Prostate gland (tissue), 2 donors: ENCODE results near the gene PRPSAP1. TPM values are rescaled to one million over a fixed set of nuclear protein-coding genes. Genes with fewer than 3 reads are reported as not detected.

ENCODE experiments used
- DNase-seq: peaks from one replicate; pipeline ENCODE4 v3.0.0-alpha.2; 2019; ENCODE audit warnings: low spot score
- H3K27ac ChIP-seq, 2 donors: fragments of 200-600 bp; sonication (generic); 2 replicates each; pipeline ENCODE4 v1.5.1; 2017 to 2019
- H3K27me3 ChIP-seq: fragments of 200-600 bp; sonication (generic); replicated peaks from 2 replicates; pipeline ENCODE4 v1.5.1; 2019; ENCODE audit not compliant: insufficient read depth
- H3K36me3 ChIP-seq, 2 donors: fragments of 200-600 bp; sonication (generic); 1 replicate in 1 of 2; 2 replicates in 1 of 2; pipeline versions ENCODE4 v1.5.1 to v1.8.1; 2017 to 2019
- H3K4me1 ChIP-seq: fragments of 200-600 bp; sonication (generic); replicated peaks from 2 replicates; pipeline ENCODE4 v1.5.1; 2019
- H3K4me3 ChIP-seq, 2 donors: fragments of 200-600 bp; sonication (generic); 2 replicates each; pipeline ENCODE4 v1.5.1; 2017 to 2019
- H3K9me3 ChIP-seq: fragments of 200-600 bp; sonication (generic); 2 replicates; pipeline ENCODE4 v1.5.1; 2017
- CTCF ChIP-seq, 4 experiments: fragments of 200-600 bp in 2 of 4; fragments of 450-650 bp in 2 of 4; sonication (generic) in 2 of 4; IDR thresholded peaks; 1 replicate in 3 of 4; 2 replicates in 1 of 4; pipeline ENCODE4 v1.5.1; 2016 to 2019; ENCODE audit warnings: antibody characterized with exemption in 4 of 4, mild to moderate bottlenecking in 2 of 4, moderate library complexity in 2 of 4
- POLR2A ChIP-seq: fragments of 450-650 bp; IDR thresholded peaks from one replicate; pipeline ENCODE4 v1.6.1; 2016; ENCODE audit warnings: antibody characterized with exemption, mild to moderate bottlenecking
- POLR2AphosphoS5 ChIP-seq: sonication (generic); formaldehyde crosslinking; IDR thresholded peaks from one replicate; pipeline ENCODE4 v1.6.1; 2017; ENCODE audit warnings: antibody characterized with exemption
- WGBS: methylation state at CpG from one replicate; pipeline ENCODE4 v1.1.5; 2018; 5-methylcytosine and 5-hydroxymethylcytosine counted together
- intact Hi-C: fragments of 100-400 bp; cut with DNase I; formaldehyde crosslinking; loops from one replicate; pipeline ENCODE4 v1.14.2; 2022
- total RNA-seq, 2 donors: library from RNA; depleted of rRNA; stranded (reverse); fragments of >200 nt; gene quantifications; one replicate each; pipeline ENCODE4 v1.1.0, GENCODE V29; 2016

Gene PRPSAP1
- total RNA-seq, 2 donors from 2014 or later: 51.5 to 115 TPM

DNA sequence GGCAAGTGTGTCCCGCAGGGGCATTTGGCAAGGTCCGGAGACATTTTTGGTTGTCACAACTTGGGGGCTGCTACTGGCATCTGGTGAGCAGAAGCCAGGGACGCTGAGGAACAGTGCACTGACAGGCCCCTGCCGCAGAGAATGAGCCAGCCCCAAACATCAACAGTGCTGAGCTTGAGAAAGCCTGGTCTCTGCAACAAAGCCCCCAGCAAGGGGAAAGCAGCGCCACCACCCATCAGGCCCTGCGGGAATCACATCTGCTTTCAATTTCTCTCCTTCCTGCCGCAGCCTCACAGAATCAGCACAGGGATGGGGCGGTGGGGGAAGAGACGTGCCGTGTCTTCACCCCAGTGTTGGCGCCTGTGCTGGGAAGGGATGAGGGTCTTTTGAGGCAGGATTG, 14.8 kb upstream of the PRPSAP1 start:
- no peak for TF ChIP-seq CTCF (IDR thresholded peaks at IDR 0.05)
- TF ChIP-seq POLR2AphosphoS5: no peak
- TF ChIP-seq POLR2A: no peak
- no peaks in the 10 kb centered on the region for H3K27me3 ChIP-seq
- 92% methylated on average over 11 of the region's 11 CpGs for WGBS
- H3K27ac ChIP-seq: no peak overlapping the region
- no peak overlapping the region for H3K4me3 ChIP-seq
- H3K36me3 ChIP-seq: no peaks in the 10 kb centered on the region
- H3K4me1 ChIP-seq: no peaks in the 10 kb centered on the region
- H3K9me3 ChIP-seq: no peaks in the 10 kb centered on the region
- intact Hi-C loops: no loop called here
- no peak for DNase-seq

GRCh38 chr17:76367642-76368041, 13.9 kb upstream of the PRPSAP1 start:
- Histone ChIP-seq H3K36me3 (no peaks in the 10 kb centered on the region), H3K4me3 (no peak overlapping the region), H3K9me3 (no peaks in the 10 kb centered on the region), H3K4me1 (no peaks in the 10 kb centered on the region), H3K27me3 (no peaks in the 10 kb centered on the region), H3K27ac (no peak overlapping the region)
- WGBS: 65% methylated on average over 6 of the region's 6 CpGs
- DNase-seq: no peak
- TF ChIP-seq POLR2AphosphoS5 (no peak), POLR2A (no peak), CTCF (IDR thresholded peaks at IDR 0.05) (no peak)
- intact Hi-C loops: no loop called here

- TF ChIP-seq CTCF (IDR thresholded peaks at IDR 0.05): no peak
- TF ChIP-seq POLR2A: no peak
- TF ChIP-seq POLR2AphosphoS5: no peak
- Histone ChIP-seq H3K27ac (no peak overlapping the region), H3K36me3 (no peaks in the 10 kb centered on the region), H3K4me1 (peaks cover 4% of the 10 kb centered on the region), H3K9me3 (no peaks in the 10 kb centered on the region), H3K27me3 (no peaks in the 10 kb centered on the region), H3K4me3 (no peak overlapping the region)
- no peak for DNase-seq
- intact Hi-C loops: no loop called here
- 95% methylated on average over 3 of the region's 3 CpGs for WGBS
These were observed 12.5 kb upstream of the PRPSAP1 start for GRCh38 chr17:76366247-76366646.

DNA sequence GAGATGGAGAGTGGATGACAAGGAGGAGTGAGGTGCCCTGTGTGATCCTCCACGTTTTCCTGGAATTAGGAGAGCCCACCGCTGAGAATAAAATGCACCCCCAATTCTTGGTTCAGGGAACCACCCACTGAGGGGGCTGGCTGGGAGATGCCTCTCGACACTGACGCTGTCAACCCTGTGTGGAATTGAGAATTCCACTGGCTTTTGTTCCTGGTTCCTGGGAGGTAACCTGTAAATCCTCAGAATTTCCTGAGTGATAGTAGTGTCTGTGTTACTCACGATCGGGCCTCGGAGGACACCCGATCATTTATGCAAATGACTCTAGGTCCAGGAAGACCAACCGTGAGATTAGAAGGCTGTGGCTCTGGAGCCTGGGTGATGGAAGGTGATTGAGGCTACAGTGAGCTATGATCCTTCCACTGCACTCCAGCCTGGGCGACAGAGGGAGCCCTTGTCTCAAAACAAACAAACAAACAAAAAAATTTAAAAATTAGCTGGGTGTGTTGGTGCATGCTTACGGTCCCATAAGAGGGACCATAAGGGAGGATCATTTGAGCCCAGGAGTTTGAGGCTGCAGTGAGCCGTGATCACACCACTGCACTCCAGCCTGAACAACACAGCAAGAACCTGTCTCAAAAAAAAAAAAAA, 11.7 kb upstream of the PRPSAP1 start:
- H3K4me1 ChIP-seq: peaks cover 4% of the 10 kb centered on the region
- no peak overlapping the region for H3K27ac ChIP-seq
- TF ChIP-seq POLR2AphosphoS5 (no peak), CTCF (IDR thresholded peaks at IDR 0.05) (no peak), POLR2A (no peak)
- WGBS: 70% methylated on average over 12 of the region's 12 CpGs
- DNase-seq: no peak
- H3K9me3 ChIP-seq: no peaks in the 10 kb centered on the region
- intact Hi-C loops: no loop called here
- H3K36me3 ChIP-seq: no peaks in the 10 kb centered on the region
- no peaks in the 10 kb centered on the region for H3K27me3 ChIP-seq
- H3K4me3 ChIP-seq: no peak overlapping the region

DNA sequence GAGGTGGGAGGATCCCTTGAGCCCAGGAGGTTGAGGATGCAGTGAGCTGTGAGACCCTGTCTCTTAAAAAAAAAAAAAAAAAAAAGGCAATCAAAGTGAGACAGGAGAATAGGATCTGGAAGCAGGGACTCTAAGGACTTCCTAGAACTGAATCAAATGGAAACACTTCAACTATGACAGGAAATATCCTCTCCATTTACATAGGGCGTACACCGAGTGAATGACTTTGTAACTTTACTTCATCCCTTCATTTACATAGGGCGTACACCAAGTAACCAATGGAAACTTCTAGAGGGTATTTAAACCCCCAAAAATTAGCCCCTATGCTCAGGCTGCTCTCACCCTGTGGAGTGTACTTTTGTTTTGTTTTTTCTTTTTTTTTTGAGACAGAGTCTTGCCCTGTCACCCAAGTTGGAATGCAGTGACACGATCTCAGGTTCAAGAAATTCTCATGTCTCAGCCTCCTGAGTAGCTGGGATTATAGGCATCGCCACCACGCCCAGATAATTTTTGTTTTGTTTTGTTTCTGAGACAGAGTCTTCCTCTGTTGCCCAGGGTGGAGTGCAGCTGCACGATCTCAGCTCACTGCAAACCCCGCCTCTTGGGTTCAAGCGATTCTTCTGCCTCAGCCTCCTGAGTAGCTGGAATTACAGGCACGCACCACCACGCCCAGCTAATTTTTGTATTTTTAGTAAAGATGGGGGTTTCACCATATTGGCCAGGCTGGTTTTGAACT, 9.6 kb upstream of the PRPSAP1 start:
- TF ChIP-seq POLR2AphosphoS5 (no peak), CTCF (IDR thresholded peaks at IDR 0.05) (no peak), POLR2A (no peak)
- H3K36me3 ChIP-seq: no peaks in the 10 kb centered on the region
- WGBS: 88% methylated on average over 11 of the region's 11 CpGs
- intact Hi-C loops: no loop called here
- peaks cover 4% of the 10 kb centered on the region for H3K4me1 ChIP-seq
- DNase-seq: no peak
- H3K4me3 ChIP-seq: no peak overlapping the region
- no peaks in the 10 kb centered on the region for H3K27me3 ChIP-seq
- H3K9me3 ChIP-seq: no peaks in the 10 kb centered on the region
- no peak overlapping the region for H3K27ac ChIP-seq
